ENCODE data around the gene MOGAT3.
"Not testable (repeated sequence)": the region's sequence is repeated elsewhere in the genome, so short reads cannot be mapped to it uniquely, and the experiment has no call there.

MOGAT3 gene

DNA sequence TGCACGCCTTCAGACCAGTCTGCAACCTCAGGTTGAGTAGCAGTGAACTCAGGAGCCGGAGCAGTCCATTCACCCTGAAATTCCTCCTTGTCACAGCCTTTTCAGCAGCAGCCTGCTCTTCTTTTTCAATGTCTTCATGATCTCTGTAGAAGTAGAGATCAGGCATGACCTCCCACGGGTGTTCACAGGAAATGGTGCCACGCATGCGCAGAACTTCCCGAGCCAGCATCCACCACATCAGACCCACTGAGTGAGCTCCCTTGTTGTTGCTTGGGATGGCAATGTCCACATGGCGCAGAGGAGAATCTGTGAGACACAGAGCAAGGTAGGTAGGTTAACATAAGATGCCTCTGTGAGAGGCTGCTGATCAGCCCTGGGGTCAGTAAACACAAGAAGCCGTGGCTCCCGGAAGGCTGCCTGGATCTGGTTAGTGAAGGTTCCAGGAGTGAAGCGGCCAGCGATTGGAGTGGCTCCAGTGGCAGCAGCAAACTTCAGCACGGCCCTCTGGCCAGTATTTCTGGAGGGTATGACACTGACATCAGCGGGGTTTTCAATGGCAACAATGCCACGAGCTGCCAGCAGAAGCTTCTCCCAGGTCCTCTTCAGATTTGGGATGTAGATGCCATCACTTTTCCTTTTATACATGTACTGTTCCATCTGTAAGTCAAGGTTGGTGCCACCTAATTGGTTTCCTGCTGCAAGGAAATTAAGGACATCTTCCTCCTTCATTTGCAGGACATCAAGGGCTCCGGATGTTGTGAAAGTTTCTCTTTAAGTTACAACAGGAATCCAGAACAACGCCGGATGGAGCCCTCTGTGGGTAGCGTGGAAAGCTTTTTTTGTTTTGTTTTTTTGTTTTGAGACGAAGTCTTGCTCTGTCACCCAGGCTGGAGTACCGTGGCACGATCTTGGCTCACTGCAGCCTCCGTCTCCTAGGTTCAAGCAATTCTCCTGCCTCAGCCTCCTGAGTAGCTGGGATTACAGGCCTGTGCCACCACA is 3.2 kb upstream of the MOGAT3 start:
- DNase-seq (ENCODE audit: low read depth): not testable (repeated sequence)

DNA sequence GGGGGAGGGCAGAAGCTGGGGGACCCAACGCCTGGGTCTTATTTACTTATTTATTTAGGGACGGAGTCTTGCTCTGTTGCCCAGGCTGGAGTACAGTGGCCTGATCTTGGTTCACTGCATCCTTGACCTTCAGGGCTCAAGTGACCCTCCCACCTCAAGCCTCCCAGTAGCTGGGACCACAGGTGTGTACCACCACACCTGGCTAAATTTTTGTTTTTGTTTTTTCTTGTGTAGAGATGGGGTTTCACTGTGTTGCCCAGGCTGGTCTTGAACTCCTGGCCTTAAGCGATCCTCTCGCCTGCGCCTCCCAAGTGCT is 1.7 kb upstream of the MOGAT3 start:
- DNase-seq (ENCODE audit: low read depth): no peak

DNA sequence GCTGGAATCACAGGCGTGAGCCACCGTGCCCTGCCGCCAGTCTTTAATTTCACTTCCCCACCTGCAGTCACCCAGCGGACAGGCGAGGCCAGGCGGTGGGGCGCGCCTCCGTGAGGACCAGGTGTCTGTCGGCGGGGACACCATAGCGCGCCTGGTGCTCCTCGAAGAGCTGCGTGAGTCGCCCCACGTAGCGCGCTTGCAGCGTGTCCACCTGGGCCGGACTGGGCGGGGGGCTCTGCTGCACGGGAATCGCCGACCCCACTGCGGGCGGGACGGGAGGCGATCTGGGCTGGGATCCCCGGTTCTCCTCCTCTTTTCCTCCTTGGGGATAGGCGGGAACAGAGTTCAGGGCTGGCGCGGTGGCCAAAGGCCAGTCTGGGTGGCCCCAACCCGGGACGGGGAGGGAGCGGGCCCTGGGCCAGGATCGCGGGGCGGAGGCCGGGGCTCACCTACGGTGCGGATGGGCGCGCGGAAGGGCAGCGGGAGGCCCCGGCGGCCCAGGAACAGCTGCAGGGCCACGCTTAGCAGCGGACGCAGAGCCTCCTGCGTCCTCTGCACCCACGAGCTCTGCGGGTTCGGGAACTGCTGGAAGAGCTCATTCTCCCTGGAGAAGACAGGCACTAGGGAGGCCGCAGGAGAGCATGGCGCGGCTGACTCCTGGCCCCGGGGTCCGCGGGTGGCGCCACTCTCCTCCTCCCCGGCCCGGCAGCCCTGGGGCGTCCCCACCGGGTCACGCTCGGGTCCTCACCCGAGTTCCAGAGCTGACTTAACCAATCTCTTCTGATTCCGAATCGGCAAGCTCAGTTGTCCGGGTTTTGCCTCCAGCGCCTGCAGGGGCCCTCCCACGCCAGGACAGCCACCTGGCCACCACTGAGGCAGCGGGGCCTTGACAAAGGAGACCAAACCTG is 1.1 kb upstream of the MOGAT3 start:
- no peak for DNase-seq (ENCODE audit: low read depth)

DNA sequence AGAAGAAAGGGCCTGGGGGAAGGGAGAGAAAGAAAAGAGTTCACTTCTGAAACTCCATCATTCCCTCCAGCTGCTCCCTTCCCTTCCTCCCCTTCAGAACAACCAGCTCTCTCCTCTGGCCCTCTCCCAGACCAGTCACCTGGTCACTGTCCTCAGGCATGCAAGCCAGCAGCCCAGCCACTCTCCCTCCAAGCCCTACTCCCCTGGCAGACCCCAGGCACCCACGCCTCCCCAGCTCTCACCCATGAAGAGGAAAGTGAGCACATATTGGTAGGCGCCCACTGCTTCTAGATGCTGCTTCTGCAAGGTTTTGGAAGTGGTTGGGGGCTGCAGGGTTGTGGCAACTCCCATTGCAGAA is 353 bp downstream of the MOGAT3 start:
- no peak for DNase-seq (ENCODE audit: low read depth)

DNA sequence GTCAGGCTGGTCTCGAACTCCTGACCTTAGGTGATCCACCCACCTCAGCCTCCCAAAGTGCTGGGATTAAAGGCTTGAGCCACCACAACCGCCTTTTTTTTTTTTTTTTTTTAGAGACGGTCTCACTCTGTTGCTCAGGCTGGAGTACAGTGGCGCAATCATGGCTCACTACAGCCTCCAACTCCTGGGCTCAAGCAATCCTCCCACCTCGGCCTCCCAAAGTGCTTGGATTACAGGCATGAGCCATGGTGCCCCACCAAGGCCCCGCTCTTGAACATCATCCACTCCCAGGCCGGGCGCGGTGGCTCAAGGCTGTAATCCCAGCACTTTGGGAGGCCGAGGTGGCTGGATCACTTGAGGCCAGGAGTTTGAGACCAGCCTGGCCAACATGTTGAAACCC is 1.3 kb downstream of the MOGAT3 start:
- not testable (repeated sequence) for DNase-seq (ENCODE audit: low read depth)

DNA sequence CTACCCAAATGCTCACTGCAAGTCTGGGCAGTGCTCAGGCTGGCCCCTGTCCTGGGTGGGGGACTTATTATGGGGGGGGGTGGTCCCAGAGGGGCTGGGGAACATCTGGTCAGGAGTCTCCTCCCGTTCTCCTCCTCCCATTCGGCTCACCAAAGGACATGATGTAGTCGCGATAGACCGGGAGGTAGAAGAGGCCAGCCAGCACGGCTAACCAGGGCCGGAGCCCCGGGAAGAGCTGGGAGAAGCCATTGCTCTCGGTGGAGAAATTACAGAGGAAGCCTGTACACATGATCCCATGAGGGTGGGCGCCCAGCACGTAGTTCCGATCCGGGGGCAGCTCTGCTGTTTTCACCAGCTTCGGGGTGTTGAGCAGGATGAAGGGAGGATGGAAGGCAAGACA is 2.4 kb downstream of the MOGAT3 start:
- no peak for DNase-seq (ENCODE audit: low read depth)

DNA sequence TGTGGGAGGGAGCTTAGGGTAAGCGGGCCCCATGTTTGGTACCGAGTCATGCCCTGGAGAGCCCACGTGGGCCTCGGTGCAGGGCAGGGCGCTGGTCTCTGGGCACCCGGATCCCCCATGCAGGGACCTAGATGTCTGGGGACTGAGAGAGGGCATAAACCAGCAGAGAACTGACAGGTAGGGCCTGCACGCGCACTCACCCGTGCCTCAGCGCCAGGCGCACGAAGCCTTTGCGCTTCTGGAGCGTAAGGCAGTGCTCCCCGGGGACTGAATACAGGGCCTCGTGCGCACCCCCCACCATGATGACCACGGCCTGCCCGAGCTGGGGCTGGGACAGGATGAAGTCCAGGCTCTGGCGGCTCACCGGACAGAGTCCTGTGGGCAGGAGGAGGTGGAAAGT is 2.8 kb downstream of the MOGAT3 start:
- no peak for DNase-seq (ENCODE audit: low read depth)

DNA sequence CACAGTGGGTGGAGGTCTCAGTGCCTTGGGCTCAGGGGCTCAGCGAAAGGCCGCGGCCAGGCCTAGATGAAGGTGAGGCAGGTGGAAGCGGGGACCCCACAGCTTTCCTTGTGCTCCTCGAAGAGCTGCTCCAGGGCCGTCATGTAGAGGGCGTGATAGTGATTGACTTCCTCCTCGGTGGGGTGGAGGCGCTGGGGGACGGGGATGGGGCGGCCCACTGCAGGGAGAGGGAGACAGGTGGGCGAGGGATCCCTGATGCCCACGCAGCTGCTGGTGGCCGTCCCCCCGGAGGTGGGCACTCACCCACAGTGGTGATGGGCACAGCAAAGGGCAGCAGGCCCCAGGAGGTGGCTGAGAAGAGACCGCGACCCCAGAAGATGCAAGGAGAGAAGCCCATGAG is 5.0 kb downstream of the MOGAT3 start:
- DNase-seq (ENCODE audit: low read depth): no peak

DNA sequence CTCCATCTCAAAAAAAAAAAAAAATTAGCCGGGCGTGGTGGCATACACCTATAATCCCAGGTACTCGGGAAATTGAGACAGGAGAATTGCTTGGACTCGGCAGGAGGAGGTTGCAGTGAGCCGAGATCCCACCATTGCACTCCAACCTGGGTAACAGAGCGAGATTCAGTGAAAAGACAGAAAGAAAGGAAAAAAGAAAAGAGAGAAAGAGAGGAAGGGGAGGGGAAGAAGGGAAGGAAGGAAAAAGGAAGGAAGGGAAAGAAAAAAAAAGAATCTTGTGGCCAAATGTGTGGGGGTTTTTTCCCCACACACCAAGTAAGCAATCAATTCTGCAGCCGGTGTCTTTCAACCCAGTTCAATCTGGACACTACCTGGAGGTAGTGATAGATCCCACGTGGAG is 11.7 kb downstream of the MOGAT3 start:
- no peak for DNase-seq (ENCODE audit: low read depth)

DNA sequence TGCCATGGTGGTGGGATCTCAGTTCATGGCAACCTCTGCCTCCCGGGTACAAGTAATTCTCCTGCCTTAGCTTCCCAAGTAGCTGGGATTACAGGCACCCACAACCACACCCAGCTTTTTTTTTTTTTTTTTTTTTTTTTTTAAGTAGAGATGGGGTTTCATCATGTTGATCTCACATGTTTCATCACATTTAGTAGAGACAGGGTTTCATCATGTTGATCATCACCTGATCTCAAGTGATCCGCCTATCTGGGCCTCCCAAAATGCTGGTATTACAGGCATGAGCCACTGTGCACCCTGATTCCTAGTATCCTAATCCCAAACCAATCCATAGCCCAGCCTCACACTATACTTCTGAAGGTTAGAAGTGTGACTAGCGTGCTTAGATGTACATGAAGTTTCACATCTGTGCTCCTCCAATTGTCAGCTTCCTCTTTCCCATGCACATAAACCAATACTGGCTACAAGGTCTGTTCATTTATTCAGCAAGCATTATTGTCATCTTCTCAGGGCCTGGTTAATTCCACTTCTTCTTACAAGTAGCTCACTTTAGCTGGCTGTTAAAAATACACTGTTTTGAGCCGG is 13.9 kb downstream of the MOGAT3 start:
- DNase-seq (ENCODE audit: low read depth): no peak

DNA sequence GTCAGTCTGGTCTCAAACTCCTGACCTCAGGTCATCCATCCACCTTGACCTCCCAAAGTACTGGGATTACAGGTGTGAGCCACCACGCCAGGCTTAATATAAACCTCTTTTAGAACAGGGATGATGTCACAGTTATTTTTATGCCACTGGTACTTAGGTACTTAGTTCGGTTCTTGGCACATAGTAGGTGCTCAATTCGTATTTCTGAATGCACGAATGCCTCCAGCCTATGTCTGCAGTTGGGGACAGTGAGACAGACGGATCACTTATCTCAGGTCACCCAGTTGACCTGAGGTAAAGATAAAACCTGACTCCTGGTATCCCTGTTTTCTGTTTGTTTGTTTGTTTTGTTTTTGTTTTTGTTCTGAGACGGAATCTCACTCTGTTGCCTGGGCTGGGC is 14.6 kb downstream of the MOGAT3 start:
- no peak for DNase-seq (ENCODE audit: low read depth)

DNA sequence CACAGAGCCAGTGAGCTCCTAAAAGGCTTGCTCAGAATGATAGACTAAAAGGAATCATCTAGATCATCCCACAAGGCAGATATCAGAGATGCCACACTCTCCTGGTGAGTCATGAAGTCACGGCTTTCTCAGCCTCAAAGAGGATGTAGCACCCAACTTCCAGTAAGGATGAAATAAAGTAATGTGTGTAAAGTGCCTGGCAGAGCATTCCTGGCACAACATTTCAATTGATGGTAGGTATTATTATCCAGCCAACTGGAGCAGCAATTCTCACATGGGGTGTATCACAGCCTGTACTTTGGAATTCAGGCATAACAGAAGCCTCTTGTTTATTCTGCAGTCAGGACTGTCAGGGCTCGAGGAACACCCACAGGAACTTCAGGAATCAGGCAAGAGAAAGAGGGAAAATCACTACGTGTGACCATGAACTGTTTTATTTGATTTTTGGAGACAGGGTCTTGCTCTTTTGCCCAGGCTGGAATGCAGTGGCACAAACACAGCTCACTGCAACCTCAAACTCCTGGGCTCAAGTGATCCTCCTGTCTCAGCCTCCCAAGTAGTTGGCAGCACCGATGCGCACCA is 15.5 kb downstream of the MOGAT3 start:
- no peak for DNase-seq (ENCODE audit: low read depth)

DNA sequence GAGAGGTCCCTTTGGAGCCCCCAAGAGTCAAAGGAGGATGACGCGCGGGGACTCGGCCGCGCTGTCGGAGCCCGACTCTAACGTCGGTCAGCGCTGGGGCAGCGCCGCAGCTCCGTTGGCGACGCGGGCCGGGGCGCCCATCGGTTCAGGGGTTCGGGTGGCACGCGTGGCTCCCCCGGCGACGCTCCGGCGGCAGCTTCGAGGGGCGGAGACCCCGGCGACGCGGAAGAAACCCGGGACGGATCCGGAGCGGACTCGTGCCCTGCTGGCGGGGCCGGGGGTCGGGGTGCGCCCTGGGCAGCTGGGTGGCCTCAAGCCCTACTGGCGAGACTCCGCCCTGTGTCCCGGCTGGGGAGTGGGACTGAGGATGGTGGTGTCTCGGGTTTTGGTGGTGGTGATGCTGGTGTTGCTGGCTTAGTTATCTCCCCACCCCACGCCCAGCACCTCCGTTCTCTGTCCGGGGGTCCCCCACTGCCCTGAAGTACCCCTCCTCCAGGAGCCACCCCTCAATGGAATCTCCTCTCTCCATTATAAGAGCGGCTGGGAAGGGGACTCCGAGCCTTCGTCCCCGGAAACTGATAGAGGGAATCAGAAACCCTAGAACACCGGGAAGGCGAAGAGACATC is 20.6 kb downstream of the MOGAT3 start, which contains the start of gene NAT16:
Gene NAT16 (minus strand): TSS at position 164 of the 626 bp plus-strand sequence. CDS start 5,486 bp downstream, outside the sequence.
- no peak for DNase-seq (ENCODE audit: low read depth)

DNA sequence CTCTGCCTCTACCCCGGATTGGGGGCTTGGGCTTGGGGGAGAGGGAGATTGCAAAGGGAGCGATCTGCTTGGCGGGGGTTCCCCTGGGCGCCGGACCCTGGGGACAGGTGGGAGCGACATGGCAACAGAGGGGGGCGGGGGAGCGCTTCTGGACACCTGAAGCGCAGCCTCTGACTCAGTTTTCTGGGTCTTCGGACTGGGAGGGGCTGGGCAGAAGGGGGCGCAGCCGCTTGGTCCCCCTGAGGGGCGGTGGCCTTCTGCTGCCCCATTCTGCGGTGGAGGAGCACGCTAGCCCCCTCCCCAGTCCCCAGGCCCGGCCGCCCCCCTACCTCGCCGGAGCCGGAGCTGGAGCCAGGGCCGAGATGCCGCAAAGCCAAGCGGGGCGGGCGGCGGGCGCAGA is 21.1 kb downstream of the MOGAT3 start:
- no peak for DNase-seq (ENCODE audit: low read depth)

DNA sequence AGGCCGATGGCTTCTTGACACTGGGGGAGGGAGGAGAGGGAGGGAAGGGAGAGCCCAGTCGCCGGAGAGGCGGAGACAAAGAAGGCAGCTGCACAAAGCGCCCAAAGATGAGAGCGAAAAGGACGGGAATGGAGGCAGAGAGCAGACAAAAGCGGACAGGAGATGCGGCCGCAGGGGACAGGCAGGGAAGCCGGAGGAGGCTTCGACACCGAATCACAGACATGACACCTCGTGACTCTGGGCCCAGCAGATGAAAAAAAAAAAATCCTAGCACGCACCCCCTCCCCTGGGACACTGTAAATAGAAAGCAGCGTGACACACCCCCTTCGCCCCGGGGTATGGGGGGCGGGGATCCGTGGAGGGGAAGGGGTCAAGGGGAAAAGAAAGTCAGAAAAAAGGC is 21.7 kb downstream of the MOGAT3 start:
- no peak for DNase-seq (ENCODE audit: low read depth)

DNA sequence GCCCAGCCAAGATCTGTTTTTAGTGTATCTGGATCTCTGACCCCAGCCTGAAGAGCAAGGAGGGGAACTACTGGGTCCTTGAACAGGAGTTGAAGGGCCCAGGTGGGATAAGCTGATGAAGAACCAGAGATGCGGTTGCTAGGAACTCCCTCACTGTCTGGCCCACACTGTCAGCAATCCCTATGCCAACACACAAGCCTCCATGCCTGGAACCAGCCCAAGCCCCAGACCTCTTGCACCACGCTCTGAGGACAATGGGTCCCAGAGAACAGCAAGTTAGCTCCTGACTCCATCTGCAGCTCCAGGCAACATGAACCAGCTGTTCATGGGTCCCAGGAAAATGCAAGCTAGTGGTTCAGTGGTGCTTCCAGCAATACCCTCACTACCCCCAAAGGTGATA is 23.2 kb downstream of the MOGAT3 start:
- no peak for DNase-seq (ENCODE audit: low read depth)

DNA sequence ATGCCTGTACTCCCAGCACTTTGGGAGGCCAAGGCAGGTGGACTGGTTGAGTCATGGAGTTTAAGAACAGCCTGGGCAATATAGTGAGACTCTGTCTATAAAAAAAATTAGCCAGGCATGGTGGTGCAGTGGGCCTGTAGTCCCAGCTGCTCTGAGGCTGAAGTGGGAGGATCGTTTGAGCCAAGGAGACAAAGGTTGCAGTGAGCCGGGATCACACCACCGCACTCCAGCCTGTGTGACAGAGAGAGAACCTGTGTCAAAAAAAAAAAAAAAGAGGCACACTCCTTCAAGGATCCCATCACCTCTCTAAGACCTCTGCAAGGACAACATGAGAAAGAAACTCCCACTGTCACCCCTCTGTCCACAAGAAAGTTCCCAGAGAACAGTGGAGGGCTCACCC is 25.2 kb downstream of the MOGAT3 start:
- DNase-seq (ENCODE audit: low read depth): no peak

DNA sequence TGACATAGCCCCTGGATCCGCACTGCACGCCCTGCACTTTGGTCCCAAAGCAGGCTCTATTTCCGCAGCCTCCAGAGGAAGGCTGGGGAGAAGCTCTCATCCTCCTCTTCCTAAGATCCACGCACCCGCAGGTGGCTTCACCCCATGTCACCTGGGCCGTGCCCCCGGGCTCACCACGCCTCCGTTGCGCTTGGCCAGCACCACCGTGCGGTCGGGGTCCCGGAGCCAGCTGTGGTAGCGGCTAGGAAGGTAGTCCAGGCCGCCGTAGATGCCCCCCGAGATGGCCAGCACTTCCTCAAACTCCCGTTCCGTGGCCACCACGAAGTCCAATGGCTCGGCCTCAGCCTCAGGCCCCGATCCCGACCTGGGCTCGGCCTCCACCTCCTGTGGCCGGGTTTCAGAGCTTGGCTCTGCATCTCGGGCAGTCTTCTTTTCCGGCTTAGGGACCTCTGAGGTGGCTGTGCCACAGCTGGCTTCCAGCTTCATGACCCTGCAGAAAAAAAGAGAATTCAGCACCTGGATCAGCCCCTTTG is 26.4 kb downstream of the MOGAT3 start:
- DNase-seq (ENCODE audit: low read depth): no peak

DNA sequence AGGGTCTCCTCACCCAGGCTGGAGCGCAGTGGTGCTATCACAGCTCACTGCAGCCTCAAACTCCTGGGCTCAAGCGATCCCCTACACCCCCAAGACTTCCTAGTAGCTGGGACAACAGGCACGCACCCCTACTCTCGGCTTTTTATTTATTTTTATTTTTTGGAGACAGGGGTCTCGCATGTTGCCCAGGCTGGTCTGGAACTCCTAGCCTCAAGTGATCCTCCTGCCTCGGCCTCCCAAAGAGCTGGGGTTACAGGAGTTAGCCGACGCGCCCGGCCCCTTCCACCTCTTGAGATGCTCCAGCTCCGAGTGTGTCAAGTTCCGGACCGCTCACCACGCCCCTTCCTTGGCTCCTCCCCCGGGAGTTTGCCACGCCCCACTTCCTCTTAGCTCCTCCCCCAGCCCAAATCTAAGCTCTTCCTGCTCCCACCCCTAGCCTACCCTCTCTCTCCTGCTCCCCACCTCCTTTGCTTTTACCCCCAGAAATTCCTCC is 27.0 kb downstream of the MOGAT3 start:
- DNase-seq (ENCODE audit: low read depth): no peak

DNA sequence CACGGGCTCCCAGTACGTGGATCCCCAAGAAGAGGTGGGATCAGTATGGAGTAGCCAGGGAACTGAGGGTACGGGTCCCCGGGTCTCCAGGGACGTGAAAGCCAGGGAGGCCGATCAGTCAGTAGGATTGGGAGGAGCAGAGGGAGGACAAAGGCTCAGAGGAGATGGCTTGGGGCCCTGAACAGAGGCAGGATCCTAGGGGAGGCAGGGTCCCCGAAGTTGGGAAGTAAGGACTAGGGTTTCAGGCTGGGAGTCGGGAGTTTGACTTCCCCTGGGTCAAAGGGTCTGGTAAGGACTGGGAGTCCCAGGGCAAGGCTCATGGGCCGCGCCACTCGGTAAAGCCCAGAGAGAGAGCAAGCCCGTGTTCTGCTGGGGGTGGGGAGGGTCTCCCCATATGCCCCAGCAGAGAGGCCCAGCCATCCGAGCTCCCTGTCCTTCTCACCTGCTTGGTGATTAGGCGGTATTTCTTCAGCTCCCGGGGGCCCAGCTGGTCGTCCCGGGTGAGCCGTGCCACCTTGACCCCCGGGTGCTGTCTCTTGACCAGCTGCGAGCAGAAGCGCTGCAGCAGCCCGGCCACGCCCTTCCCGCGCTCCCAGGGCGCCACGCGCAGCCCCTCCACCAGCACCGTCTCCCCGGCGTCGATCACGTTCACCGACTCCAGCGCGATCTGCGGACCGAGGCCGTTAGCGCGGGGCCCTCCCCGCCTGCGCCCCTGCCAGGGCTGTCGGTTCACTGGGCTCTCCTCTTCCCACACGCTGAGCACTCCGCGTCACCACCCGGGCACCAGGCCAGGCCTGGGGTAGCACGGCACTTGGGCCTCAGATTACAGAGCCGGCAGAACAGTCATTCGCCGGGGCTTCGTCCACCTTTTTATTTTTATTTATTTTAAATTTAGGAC is 27.7 kb downstream of the MOGAT3 start:
- DNase-seq (ENCODE audit: low read depth): no peak
